ENCODE data around the gene WDR27.

DNA sequence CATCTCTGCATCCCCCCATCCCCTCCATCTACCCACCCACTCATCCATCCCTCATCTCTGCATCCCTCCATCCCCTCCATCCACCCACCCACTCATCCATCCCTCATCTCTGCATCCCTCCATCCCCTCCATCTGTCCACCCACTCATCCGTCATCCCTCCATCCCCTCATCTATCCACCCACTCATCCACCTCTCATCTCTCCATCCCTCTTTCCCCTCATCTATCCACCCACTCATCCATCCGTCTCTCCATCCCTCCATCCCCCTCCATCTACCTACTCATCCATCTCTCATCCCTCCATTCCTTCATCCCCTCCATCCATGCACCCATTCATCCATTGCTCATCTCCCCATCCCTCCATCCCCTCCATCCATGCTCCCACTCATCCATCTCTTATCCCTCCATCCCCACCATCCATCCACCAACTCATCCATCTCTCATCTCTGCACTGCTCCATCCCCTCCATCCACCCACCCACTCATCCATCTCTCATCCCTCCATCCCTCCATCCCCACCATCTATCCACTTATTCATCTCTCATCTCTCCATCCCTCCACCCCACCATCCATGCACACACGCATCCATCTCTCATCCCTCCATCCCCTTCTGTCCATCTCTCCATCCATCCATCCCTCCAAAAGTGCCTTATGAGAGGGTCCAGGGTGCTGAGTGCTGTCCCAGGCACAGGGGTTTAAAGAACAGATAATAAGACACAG lies 51.4 kb downstream of the WDR27 start:
- TF ChIP-seq, protein P1, sequence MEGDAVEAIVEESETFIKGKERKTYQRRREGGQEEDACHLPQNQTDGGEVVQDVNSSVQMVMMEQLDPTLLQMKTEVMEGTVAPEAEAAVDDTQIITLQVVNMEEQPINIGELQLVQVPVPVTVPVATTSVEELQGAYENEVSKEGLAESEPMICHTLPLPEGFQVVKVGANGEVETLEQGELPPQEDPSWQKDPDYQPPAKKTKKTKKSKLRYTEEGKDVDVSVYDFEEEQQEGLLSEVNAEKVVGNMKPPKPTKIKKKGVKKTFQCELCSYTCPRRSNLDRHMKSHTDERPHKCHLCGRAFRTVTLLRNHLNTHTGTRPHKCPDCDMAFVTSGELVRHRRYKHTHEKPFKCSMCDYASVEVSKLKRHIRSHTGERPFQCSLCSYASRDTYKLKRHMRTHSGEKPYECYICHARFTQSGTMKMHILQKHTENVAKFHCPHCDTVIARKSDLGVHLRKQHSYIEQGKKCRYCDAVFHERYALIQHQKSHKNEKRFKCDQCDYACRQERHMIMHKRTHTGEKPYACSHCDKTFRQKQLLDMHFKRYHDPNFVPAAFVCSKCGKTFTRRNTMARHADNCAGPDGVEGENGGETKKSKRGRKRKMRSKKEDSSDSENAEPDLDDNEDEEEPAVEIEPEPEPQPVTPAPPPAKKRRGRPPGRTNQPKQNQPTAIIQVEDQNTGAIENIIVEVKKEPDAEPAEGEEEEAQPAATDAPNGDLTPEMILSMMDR (IDR thresholded peaks at IDR 0.05; ENCODE audit: insufficient read depth, low read length, poor library complexity, severe bottlenecking), result no peak
- no peak for TF ChIP-seq EZH2phosphoT487 (conservative IDR thresholded peaks at IDR 0.05; ENCODE audit: low read length)
